ENCODE data around the gene CYFIP2. TPM values are rescaled to one million over a fixed set of nuclear protein-coding genes. Genes with fewer than 3 reads are reported as not detected.

The CYFIP2 gene
- total and polyA plus RNA-seq, 8 donors: 7.6 to 19.6 (median 11.4) TPM

- intact Hi-C loops (cut with DNase I): no loop called here
- Histone ChIP-seq H3K27ac (no peak overlapping the region), H3K9me3 (no peaks in the 10 kb centered on the region), H3K4me3 (no peak overlapping the region), H3K36me3 (no peaks in the 10 kb centered on the region), H3K27me3 (no peaks in the 10 kb centered on the region), H3K4me1 (no peaks in the 10 kb centered on the region)
- ATAC-seq: peak in 2 of 4 donors; percentile 23 to 36
- no peak for FAIRE-seq
- WGBS, 2 donors: 79 to 88% methylated on average over 1 of the region's 1 CpG
- DNase-seq: no peak
- no peak for TF ChIP-seq CTCF (IDR thresholded peaks at IDR 0.05)
Observed at GRCh38 chr5:157273131-157273556, 7.2 kb downstream of the CYFIP2 start.

GRCh38 chr5:157275403-157275802 is 9.5 kb downstream of the CYFIP2 start:
- intact Hi-C loops (cut with DNase I): no loop called here
- no peak for TF ChIP-seq CTCF (IDR thresholded peaks at IDR 0.05)
- Histone ChIP-seq H3K27me3 (no peaks in the 10 kb centered on the region), H3K9me3 (no peaks in the 10 kb centered on the region), H3K36me3 (no peaks in the 10 kb centered on the region), H3K4me3 (no peak overlapping the region), H3K27ac (no peak overlapping the region), H3K4me1 (no peaks in the 10 kb centered on the region)
- 97% methylated on average over 1 of the region's 1 CpG for WGBS, 2 donors
- FAIRE-seq (no peak), DNase-seq (no peak), ATAC-seq (no peak)

DNA sequence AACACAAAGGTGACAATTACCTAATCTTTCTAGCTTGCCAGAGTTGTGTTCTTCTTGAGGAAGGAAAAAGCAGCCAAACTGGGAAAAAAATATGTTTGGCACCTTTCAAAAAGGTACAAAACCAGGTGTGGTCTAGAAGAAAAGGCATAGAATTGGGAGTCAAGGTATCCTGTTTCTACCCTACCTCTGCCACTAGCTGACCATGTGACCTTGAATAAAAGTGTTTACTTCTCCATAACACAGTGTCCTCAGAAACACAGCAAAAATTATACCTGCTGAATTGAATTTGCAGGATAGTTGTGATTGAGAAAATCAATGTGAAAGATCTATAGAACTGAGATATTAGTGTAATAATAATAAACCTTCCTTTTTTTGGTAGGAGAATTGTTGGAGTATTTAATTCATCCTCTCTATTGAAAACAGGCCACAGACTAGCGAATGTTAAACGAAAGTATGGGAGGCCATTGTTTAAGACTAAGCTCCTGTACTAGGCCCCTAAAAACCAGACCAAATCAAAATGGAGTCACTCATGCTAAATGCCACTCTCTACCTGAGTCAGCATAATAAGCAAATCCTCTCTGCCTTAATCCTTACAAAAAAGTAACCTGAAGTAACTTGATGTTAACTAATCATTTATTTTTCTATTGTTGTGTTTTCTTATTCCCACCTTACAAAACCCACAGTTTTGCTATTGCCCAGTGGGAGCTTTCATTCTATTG is 12.6 kb downstream of the CYFIP2 start:
- DNase-seq: no peak
- Histone ChIP-seq H3K4me1 (no peaks in the 10 kb centered on the region), H3K27ac (no peak overlapping the region), H3K4me3 (no peak overlapping the region), H3K9me3 (no peaks in the 10 kb centered on the region), H3K36me3 (no peaks in the 10 kb centered on the region), H3K27me3 (no peaks in the 10 kb centered on the region)
- no peak for FAIRE-seq
- TF ChIP-seq CTCF (IDR thresholded peaks at IDR 0.05): no peak
- WGBS, 2 donors: 90 to 100% methylated on average over 2 of the region's 2 CpGs
- intact Hi-C loops (cut with DNase I): no loop called here
- ATAC-seq: no peak

GRCh38 chr5:157279605-157280239 is 13.8 kb downstream of the CYFIP2 start:
- no peaks in the 10 kb centered on the region for H3K4me1 ChIP-seq
- 64 to 73% methylated on average over 7 of the region's 7 CpGs for WGBS, 2 donors
- FAIRE-seq (no peak), ATAC-seq (no peak), DNase-seq (no peak)
- intact Hi-C loops (cut with DNase I): no loop called here
- no peak overlapping the region for H3K27ac ChIP-seq
- H3K36me3 ChIP-seq: no peaks in the 10 kb centered on the region
- H3K27me3 ChIP-seq: no peaks in the 10 kb centered on the region
- TF ChIP-seq CTCF (IDR thresholded peaks at IDR 0.05): no peak
- H3K9me3 ChIP-seq: no peaks in the 10 kb centered on the region
- H3K4me3 ChIP-seq: no peak overlapping the region

DNA sequence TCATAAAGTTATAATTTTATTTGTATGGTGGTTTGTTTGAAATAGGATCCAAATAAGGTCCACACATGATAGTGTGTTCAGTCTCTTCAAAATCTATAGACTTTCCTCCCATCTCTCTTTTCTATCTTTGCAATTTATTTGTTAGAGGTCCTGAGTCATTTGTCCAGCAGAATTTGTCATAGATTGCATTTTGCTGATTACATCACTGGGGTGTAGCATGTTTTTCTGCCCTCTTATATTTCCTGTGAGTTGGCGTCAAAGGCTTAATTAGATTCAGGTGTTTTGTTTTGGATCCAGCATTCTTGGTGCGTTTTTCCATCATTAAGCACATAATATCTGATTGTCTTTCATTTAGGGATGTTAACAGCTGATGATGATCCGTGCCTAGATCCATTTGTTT is 15.0 kb downstream of the CYFIP2 start:
- no peaks in the 10 kb centered on the region for H3K4me1 ChIP-seq
- H3K27ac ChIP-seq: no peak overlapping the region
- ATAC-seq (no peak), DNase-seq (no peak), FAIRE-seq (no peak)
- H3K36me3 ChIP-seq: no peaks in the 10 kb centered on the region
- 77 to 78% methylated on average over 3 of the region's 3 CpGs for WGBS, 2 donors
- intact Hi-C loops (cut with DNase I): no loop called here
- H3K27me3 ChIP-seq: no peaks in the 10 kb centered on the region
- no peak overlapping the region for H3K4me3 ChIP-seq
- no peak for TF ChIP-seq CTCF (IDR thresholded peaks at IDR 0.05)
- H3K9me3 ChIP-seq: no peaks in the 10 kb centered on the region

Data from pancreas (tissue), 10 donors.